ENCODE data around the gene HLX. TPM values are rescaled to one million over a fixed set of nuclear protein-coding genes. Genes with fewer than 3 reads are reported as not detected.

HLX gene
- total RNA-seq (2022; extraction: Qiagen RNA extraction; ENCODE audit: low read depth), result 3.9 to 5.0 TPM (median 4.8 TPM) in 5 replicates

DNA sequence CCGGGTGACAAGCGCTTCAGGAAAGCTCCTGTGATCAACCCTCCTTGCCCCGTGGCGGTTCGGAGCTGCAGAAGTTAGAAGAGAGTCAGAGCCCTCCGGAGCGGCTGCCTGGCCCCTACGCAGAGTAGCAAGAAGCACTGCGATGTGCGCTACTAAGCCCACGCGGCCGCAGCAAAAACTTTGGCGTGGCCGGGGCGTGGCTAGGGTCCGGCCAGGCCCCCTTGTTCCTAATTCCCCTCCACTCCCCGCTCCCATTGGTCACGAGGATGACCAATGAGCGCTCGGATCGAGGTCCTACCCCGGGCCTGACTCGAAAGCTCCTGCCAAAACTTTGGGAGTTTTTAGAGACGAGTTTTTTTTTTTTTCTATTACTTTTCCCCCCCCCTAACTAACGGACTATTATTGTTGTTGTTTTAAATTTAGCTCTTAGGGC, at the start of gene HLX:
Gene HLX (plus strand): TSS at position 368 of the 433 bp plus-strand sequence. CDS start 415 bp downstream, outside the sequence.

Other genes with a start within 250 kb of the HLX start
- 4.4 to 5.6 TPM (median 5.5 TPM) in 5 replicates for gene C1orf115, start 189.1 kb upstream of the HLX start, total RNA-seq (2022; extraction: Qiagen RNA extraction; ENCODE audit: low read depth)
- 9.9 to 12.3 TPM (median 11.5 TPM) in 5 replicates for gene MTARC2, start 131.1 kb upstream of the HLX start, total RNA-seq (2022; extraction: Qiagen RNA extraction; ENCODE audit: low read depth)
- gene MTARC1, start 92.5 kb upstream of the HLX start, total RNA-seq (2022; extraction: Qiagen RNA extraction; ENCODE audit: low read depth), result 8.3 to 12.0 TPM (median 9.9 TPM) in 5 replicates

Measured in A549 treated with DMSO at 1 μM for 4 hours (cell line).